DND-41 (cell line): ENCODE measurements around the gene VTI1A.

ENCODE experiments used
- CTCF ChIP-seq: IDR thresholded peaks from 2 replicates; pipeline ENCODE4 v1.5.1; 2012; ENCODE audit warnings: borderline replicate concordance, low read length, moderate library complexity, mild to moderate bottlenecking; ENCODE audit not compliant: poor library complexity, severe bottlenecking; ENCODE audit errors: extremely low read depth
- EZH2 ChIP-seq: IDR thresholded peaks from 3 replicates; pipeline ENCODE4 v1.6.1; 2012; ENCODE audit warnings: borderline replicate concordance, low read depth, mild to moderate bottlenecking, moderate library complexity, low read length, inconsistent platforms; ENCODE audit not compliant: severe bottlenecking

- TF ChIP-seq CTCF (no peak), EZH2 (no peak)
Measured at GRCh38 chr10:112835217-112835715, 388.3 kb downstream of the VTI1A start.
